Dedifferentiated amniotic fluid mesenchymal stem cell (primary cell): ENCODE measurements around the gene ZNF580.

ENCODE experiments used
- DNase-seq: peaks from one replicate; pipeline ENCODE4 v3.0.0-alpha.2; 2016; ENCODE audit errors: extremely low spot score

Gene ZNF580

GRCh38 chr19:55660991-55661390 lies 20.2 kb downstream of the ZNF580 start:
- DNase-seq = no peak

- no peak for DNase-seq
These were observed 21.0 kb downstream of the ZNF580 start for GRCh38 chr19:55661826-55662225.

- DNase-seq = no peak
These were observed 23.2 kb downstream of the ZNF580 start for GRCh38 chr19:55663846-55664536.

GRCh38 chr19:55666343-55667005 lies 25.7 kb downstream of the ZNF580 start:
- DNase-seq = no peak

- no peak for DNase-seq
These were observed 26.2 kb downstream of the ZNF580 start for GRCh38 chr19:55667006-55667381.

- DNase-seq = no peak
These were observed 26.7 kb downstream of the ZNF580 start for GRCh38 chr19:55667511-55667910.

GRCh38 chr19:55667958-55668357 lies 27.2 kb downstream of the ZNF580 start:
- no peak for DNase-seq

GRCh38 chr19:55668603-55669348 lies 28.0 kb downstream of the ZNF580 start:
- DNase-seq = no peak

GRCh38 chr19:55669418-55670279 lies 28.8 kb downstream of the ZNF580 start:
- DNase-seq = no peak

- no peak for DNase-seq
These were observed 29.7 kb downstream of the ZNF580 start for GRCh38 chr19:55670280-55671053.

- no peak for DNase-seq
These were observed 30.2 kb downstream of the ZNF580 start for GRCh38 chr19:55671054-55671378.

- DNase-seq = no peak
These were observed 31.6 kb downstream of the ZNF580 start for GRCh38 chr19:55672418-55672817.

- DNase-seq = no peak
These were observed 32.7 kb downstream of the ZNF580 start for GRCh38 chr19:55673465-55673864.

- no peak for DNase-seq
These were observed 33.1 kb downstream of the ZNF580 start for GRCh38 chr19:55673889-55674288.

GRCh38 chr19:55674459-55674840 lies 33.6 kb downstream of the ZNF580 start:
- DNase-seq = no peak

- DNase-seq = peak; percentile 93
These were observed 34.2 kb downstream of the ZNF580 start, which contains the start of gene EPN1 for GRCh38 chr19:55674841-55675660. TSS of gene EPN1 (plus strand) at chr19:55675226. CDS start at chr19:55678628, 3,402 bp downstream.

- DNase-seq = no peak
These were observed 35.0 kb downstream of the ZNF580 start for GRCh38 chr19:55675661-55676354.

- DNase-seq = no peak
These were observed 35.6 kb downstream of the ZNF580 start for GRCh38 chr19:55676383-55676782.

- no peak for DNase-seq
These were observed 36.2 kb downstream of the ZNF580 start for GRCh38 chr19:55676889-55677505.
